ENCODE measurements around the gene MYG1. TPM values are rescaled to one million over a fixed set of nuclear protein-coding genes. Genes with fewer than 3 reads are reported as not detected.
"Not testable (repeated sequence)": the region's sequence is repeated elsewhere in the genome, so short reads cannot be mapped to it uniquely, and the experiment has no call there.

MYG1 gene
- total RNA-seq, 2 donors from 2014 or later = 23.4 to 49.4 TPM

DNA sequence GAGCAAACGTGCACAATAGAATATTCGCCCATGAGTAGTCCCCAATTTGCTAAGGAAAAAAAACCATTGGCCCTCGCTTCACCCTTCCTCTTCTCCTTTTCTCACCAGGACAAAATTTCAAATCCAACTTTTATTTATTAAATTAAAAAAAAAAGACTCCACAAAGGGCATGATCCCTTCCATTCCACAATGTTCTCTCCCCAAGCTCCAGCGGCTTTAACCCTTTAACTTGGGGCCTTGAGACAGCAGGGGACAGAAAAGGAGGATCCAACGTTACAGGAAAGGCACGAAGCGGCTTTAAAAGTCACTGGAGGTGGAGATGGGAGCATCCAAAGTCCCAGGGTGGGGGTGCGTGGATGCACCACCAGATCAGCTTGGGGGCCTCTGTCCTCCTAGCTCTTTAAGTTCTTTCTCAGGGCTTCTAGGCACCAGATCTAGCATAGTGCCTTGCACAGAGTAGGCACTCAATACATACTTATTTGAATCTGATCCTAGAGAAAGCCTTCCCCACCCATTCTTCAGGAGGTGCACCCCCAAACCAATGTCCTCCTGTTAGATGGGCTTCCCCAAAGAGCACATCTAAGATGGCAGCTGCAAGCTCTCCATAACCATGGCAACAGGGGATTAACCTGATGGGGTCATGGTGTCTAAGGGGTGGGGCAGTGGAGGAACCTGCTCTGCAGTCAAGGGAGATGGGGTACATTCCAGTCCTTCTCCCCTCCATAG lies 27.1 kb downstream of the MYG1 start:
- no peaks in the 10 kb centered on the region for H3K9me3 ChIP-seq
- no peaks in the 10 kb centered on the region for H3K36me3 ChIP-seq
- TF ChIP-seq, protein P1, sequence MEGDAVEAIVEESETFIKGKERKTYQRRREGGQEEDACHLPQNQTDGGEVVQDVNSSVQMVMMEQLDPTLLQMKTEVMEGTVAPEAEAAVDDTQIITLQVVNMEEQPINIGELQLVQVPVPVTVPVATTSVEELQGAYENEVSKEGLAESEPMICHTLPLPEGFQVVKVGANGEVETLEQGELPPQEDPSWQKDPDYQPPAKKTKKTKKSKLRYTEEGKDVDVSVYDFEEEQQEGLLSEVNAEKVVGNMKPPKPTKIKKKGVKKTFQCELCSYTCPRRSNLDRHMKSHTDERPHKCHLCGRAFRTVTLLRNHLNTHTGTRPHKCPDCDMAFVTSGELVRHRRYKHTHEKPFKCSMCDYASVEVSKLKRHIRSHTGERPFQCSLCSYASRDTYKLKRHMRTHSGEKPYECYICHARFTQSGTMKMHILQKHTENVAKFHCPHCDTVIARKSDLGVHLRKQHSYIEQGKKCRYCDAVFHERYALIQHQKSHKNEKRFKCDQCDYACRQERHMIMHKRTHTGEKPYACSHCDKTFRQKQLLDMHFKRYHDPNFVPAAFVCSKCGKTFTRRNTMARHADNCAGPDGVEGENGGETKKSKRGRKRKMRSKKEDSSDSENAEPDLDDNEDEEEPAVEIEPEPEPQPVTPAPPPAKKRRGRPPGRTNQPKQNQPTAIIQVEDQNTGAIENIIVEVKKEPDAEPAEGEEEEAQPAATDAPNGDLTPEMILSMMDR (IDR thresholded peaks at IDR 0.05) = no peak
- H3K4me3 ChIP-seq = peak overlapping the region; percentile 94
- ATAC-seq (ENCODE audit: insufficient number of reproducible peaks, low FRiP score, low read depth) (no peak), DNase-seq (ENCODE audit: low spot score) (no peak)
- no peak overlapping the region for H3K27ac ChIP-seq
- H3K27me3 ChIP-seq (replicated peaks; ENCODE audit: insufficient read depth) = no peaks in the 10 kb centered on the region
- peaks cover 14 to 25% of the 10 kb centered on the region in 2 donors for H3K4me1 ChIP-seq (ENCODE audit: control insufficient read depth in 1 of 2, low read depth in 2 of 2)

DNA sequence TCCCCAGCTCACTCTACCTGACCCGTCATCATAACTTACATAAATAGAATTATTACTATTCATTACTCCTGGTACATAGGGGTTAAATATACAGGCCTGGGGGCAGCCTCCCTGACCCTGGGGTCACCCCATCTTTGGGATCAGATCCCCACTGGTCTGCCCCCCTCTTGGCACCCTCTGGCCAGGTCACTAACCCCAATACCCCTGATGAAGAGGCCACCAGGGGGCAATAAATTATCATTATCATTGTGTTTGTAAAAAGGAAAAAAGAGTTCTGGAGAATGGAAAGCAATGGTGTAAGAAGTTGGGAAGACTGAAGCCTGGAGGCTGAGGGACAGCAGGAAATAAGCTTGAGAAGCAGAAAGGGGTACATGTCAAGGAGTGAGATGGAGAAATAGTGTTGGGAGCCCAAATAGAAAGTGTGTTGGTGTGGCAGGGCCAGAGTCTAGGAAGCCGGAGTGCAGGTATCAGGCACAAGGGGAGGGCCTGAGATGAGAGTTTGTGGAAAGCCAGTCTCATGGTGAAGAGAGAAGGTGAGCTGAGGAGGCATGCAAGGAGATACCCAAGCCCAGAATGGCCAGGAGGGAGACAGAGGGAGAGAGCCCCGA lies 28.0 kb downstream of the MYG1 start:
- DNase-seq (ENCODE audit: low spot score) = no peak
- Histone ChIP-seq H3K9me3 (no peaks in the 10 kb centered on the region), H3K4me1 (ENCODE audit: control insufficient read depth in 1 of 2, low read depth in 2 of 2) (peaks cover 11 to 17% of the 10 kb centered on the region in 2 donors), H3K27ac (no peak overlapping the region), H3K36me3 (no peaks in the 10 kb centered on the region), H3K4me3 (no peak overlapping the region), H3K27me3 (replicated peaks; ENCODE audit: insufficient read depth) (no peaks in the 10 kb centered on the region)
- ATAC-seq (ENCODE audit: insufficient number of reproducible peaks, low FRiP score, low read depth) = no peak
- TF ChIP-seq, protein P1 (IDR thresholded peaks at IDR 0.05) = peak; percentile 18

DNA sequence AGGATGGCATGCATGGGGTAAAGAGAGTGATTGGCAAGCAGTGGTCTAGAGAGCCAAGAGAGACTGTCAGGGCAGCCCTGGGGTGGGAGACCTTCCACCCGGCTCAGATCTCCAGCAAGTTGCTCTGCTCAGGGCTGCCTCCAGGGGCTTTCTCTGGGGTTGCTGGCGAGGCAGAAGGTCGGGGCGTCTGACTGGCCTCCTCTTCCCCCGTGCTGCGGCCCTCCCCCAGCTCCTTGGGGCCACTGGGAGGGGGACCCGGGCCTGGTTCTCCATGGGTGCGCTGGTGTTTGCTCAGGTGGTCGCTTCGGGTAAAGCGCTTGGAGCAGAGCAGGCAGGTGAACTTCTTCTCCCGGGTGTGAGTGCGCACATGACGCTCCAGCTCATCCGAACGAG lies 28.5 kb downstream of the MYG1 start:
- Histone ChIP-seq H3K9me3 (no peaks in the 10 kb centered on the region), H3K4me3 (no peak overlapping the region), H3K27ac (no peak overlapping the region), H3K4me1 (ENCODE audit: control insufficient read depth in 1 of 2, low read depth in 2 of 2) (peaks cover 11 to 17% of the 10 kb centered on the region in 2 donors), H3K36me3 (no peaks in the 10 kb centered on the region), H3K27me3 (replicated peaks; ENCODE audit: insufficient read depth) (no peaks in the 10 kb centered on the region)
- DNase-seq (ENCODE audit: low spot score) (no peak), ATAC-seq (ENCODE audit: insufficient number of reproducible peaks, low FRiP score, low read depth) (no peak)
- TF ChIP-seq, protein P1 (IDR thresholded peaks at IDR 0.05) = no peak

DNA sequence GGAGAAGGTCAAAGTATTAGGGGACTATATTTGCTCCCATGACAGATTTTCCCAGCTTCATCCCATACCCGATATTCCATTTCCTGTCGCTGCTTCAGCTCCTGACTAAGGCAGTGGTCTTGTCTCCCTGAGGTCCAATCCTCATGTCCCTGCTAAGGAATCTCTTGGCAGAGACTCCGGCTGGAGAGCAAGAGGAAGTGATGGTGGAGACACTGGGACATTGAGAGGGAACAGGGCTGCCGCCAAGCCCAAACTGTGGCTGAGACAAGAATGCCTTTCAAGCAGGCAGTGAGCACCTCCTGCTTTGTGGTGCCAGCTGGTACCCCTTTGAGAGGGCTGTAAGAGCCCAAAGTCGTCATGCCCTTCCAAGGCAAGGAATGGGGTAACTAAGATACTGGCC lies 31.2 kb downstream of the MYG1 start:
- no peaks in the 10 kb centered on the region for H3K9me3 ChIP-seq
- H3K4me3 ChIP-seq = no peak overlapping the region
- DNase-seq (ENCODE audit: low spot score) = no peak
- H3K27me3 ChIP-seq (replicated peaks; ENCODE audit: insufficient read depth) = no peaks in the 10 kb centered on the region
- no peaks in the 10 kb centered on the region for H3K36me3 ChIP-seq
- peaks cover under 1 to 5% of the 10 kb centered on the region in 2 donors for H3K4me1 ChIP-seq (ENCODE audit: control insufficient read depth in 1 of 2, low read depth in 2 of 2)
- TF ChIP-seq, protein P1 (IDR thresholded peaks at IDR 0.05) = no peak
- ATAC-seq (ENCODE audit: insufficient number of reproducible peaks, low FRiP score, low read depth) = no peak
- no peak overlapping the region for H3K27ac ChIP-seq

DNA sequence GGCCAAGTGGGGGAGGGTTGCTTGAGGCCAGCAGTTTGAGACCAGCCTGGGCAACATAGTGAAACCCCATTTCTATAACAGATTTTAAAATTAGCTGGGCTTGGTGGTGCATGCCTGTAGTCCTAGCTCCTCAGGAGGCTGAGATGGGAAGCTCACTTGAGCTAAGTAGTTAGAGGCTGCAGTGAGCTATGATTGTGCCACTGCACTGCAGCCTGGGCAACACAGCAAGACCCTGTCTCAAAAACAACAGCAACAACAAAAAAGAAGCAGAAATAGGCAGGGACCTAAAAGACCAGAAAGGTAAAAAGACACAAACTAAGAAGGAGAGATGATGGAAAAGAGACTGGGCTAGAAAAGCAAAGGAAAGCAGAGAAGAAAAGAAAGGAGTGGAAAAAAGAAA lies 32.8 kb downstream of the MYG1 start:
- not testable (repeated sequence) for H3K9me3 ChIP-seq; ATAC-seq (ENCODE audit: insufficient number of reproducible peaks, low FRiP score, low read depth); H3K4me3 ChIP-seq; H3K4me1 ChIP-seq (ENCODE audit: control insufficient read depth in 1 of 2, low read depth in 2 of 2); H3K36me3 ChIP-seq; DNase-seq (ENCODE audit: low spot score); H3K27me3 ChIP-seq (replicated peaks; ENCODE audit: insufficient read depth); H3K27ac ChIP-seq

Data from thoracic aorta (tissue), 2 donors.